ENCODE measurements around the gene MAP4K3.
"Not testable (repeated sequence)": the region's sequence is repeated elsewhere in the genome, so short reads cannot be mapped to it uniquely, and the experiment has no call there.

Gene MAP4K3

GRCh38 chr2:39265315-39265714 is 171.8 kb downstream of the MAP4K3 start:
- TF ChIP-seq CTCF (IDR thresholded peaks at IDR 0.05; ENCODE audit: insufficient read depth, missing control alignments): no peak
- FAIRE-seq (no peak), DNase-seq (ENCODE audit: insufficient read length, low spot score) (no peak)

- no peak for TF ChIP-seq CTCF (IDR thresholded peaks at IDR 0.05; ENCODE audit: insufficient read depth, missing control alignments)
- no peak for FAIRE-seq
- no peak for DNase-seq (ENCODE audit: insufficient read length, low spot score)
Observed at GRCh38 chr2:39264733-39265132, 172.4 kb downstream of the MAP4K3 start.

- FAIRE-seq (no peak), DNase-seq (ENCODE audit: insufficient read length, low spot score) (no peak)
- no peak for TF ChIP-seq CTCF (IDR thresholded peaks at IDR 0.05; ENCODE audit: insufficient read depth, missing control alignments)
Observed at GRCh38 chr2:39260087-39260486, 177.0 kb downstream of the MAP4K3 start.

GRCh38 chr2:39256040-39256439 is 181.0 kb downstream of the MAP4K3 start:
- FAIRE-seq: no peak
- TF ChIP-seq CTCF (IDR thresholded peaks at IDR 0.05; ENCODE audit: insufficient read depth, missing control alignments): no peak
- DNase-seq (ENCODE audit: insufficient read length, low spot score): no peak

GRCh38 chr2:39252888-39253518 is 184.1 kb downstream of the MAP4K3 start:
- TF ChIP-seq CTCF (IDR thresholded peaks at IDR 0.05; ENCODE audit: insufficient read depth, missing control alignments): no peak
- FAIRE-seq (no peak), DNase-seq (ENCODE audit: insufficient read length, low spot score) (no peak)

- TF ChIP-seq CTCF (IDR thresholded peaks at IDR 0.05; ENCODE audit: insufficient read depth, missing control alignments): no peak
- DNase-seq (ENCODE audit: insufficient read length, low spot score) (no peak), FAIRE-seq (no peak)
Observed at GRCh38 chr2:39247512-39248043, 189.5 kb downstream of the MAP4K3 start.

GRCh38 chr2:39246382-39246980 is 190.6 kb downstream of the MAP4K3 start:
- no peak for DNase-seq (ENCODE audit: insufficient read length, low spot score)
- TF ChIP-seq CTCF (IDR thresholded peaks at IDR 0.05; ENCODE audit: insufficient read depth, missing control alignments): no peak
- FAIRE-seq: no peak

- DNase-seq (ENCODE audit: insufficient read length, low spot score); FAIRE-seq: not testable (repeated sequence)
Observed at GRCh38 chr2:39244963-39245625, 192.0 kb downstream of the MAP4K3 start.

- DNase-seq (ENCODE audit: insufficient read length, low spot score); FAIRE-seq: not testable (repeated sequence)
Observed at GRCh38 chr2:39244241-39244862, 192.7 kb downstream of the MAP4K3 start.

Data from D721Med (cell line).